Measurements from ENCODE around the gene ZMPSTE24.

DNA sequence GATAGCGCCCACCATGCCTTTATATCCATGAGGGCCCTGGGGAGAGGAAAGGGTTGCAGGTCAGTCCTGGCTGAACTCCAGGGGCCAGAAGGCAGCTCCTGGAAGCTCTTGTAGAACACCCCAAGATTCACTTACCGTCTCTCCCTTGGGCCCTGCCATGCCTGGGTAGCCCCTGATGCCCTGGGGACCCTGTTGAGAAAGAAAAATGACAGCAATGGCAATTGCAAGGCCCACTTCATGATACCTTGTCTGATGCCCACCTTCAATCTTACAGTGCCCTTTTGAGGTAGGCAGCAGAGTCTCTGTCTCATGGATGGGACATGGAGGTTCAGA is 52.1 kb downstream of the ZMPSTE24 start:
- TF ChIP-seq CTCF (conservative IDR thresholded peaks at IDR 0.05 in 1 of 2, IDR thresholded peaks at IDR 0.05 in 1 of 2; ENCODE audit: low read depth in 1 of 2, low read length in 2 of 2) (no peak), EZH2 (IDR thresholded peaks at IDR 0.05; ENCODE audit: low read length, missing control alignments) (no peak)
